Measurements from ENCODE around the gene TDRD10. TPM values are rescaled to one million over a fixed set of nuclear protein-coding genes. Genes with fewer than 3 reads are reported as not detected.

Gene TDRD10
- total RNA-seq, 1 donor from 2014 or later = 2.6 TPM

DNA sequence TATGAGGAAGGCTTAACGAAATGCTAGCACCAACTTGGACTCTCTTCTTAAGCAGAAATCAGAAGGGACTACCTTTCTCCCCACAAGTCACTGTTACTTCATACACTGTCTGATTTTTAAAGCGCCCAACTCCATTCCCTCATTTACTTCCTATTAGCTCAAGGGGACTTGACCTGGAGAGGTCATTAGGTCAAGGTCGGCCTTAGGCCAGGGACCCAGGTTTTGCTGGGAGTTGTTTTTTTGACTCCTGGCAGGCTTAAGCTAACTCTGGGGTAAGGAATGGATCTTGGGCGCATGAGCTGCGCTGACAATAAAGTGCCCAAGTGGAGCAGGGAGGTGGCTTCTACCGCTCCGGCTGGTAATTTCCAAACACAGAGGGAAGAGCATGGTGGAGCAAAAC, 89.2 kb downstream of the TDRD10 start:
- TF ChIP-seq, protein P1, sequence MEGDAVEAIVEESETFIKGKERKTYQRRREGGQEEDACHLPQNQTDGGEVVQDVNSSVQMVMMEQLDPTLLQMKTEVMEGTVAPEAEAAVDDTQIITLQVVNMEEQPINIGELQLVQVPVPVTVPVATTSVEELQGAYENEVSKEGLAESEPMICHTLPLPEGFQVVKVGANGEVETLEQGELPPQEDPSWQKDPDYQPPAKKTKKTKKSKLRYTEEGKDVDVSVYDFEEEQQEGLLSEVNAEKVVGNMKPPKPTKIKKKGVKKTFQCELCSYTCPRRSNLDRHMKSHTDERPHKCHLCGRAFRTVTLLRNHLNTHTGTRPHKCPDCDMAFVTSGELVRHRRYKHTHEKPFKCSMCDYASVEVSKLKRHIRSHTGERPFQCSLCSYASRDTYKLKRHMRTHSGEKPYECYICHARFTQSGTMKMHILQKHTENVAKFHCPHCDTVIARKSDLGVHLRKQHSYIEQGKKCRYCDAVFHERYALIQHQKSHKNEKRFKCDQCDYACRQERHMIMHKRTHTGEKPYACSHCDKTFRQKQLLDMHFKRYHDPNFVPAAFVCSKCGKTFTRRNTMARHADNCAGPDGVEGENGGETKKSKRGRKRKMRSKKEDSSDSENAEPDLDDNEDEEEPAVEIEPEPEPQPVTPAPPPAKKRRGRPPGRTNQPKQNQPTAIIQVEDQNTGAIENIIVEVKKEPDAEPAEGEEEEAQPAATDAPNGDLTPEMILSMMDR (IDR thresholded peaks at IDR 0.05; ENCODE audit: borderline replicate concordance) = no peak
- DNase-seq = no peak
- H3K9me3 ChIP-seq (replicated peaks) = no peaks in the 10 kb centered on the region
- H3K27ac ChIP-seq (replicated peaks) = no peak overlapping the region
- no peak overlapping the region for H3K4me3 ChIP-seq
- H3K27me3 ChIP-seq (ENCODE audit: low read depth) = no peaks in the 10 kb centered on the region
- intact Hi-C loops (cut with micrococcal nuclease) = no loop called here
- no peaks in the 10 kb centered on the region for H3K4me1 ChIP-seq
- H3K36me3 ChIP-seq = peaks cover 99% of the 10 kb centered on the region

DNA sequence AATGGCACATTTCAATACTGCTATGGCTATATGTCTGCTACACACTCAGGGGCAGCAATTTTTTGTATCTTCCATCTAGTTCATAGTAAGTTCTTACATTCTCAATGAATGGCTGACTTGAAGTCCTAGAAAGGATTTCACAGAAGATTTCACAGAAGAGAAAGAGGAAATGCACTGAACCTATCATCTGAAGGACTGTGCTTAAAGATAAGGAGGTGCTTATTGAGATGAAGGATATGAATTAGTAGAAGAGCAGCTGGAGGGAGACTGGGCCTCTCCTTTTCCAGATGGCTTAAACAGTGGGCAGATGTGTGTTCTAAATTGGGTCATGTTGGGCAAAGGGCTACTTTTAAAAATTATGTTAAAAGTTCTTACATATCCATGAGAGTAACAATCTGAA, 91.4 kb downstream of the TDRD10 start:
- TF ChIP-seq, protein P1 (IDR thresholded peaks at IDR 0.05; ENCODE audit: borderline replicate concordance) = no peak
- peaks cover 99% of the 10 kb centered on the region for H3K36me3 ChIP-seq
- H3K4me3 ChIP-seq = no peak overlapping the region
- no peaks in the 10 kb centered on the region for H3K9me3 ChIP-seq (replicated peaks)
- no peaks in the 10 kb centered on the region for H3K27me3 ChIP-seq (ENCODE audit: low read depth)
- peaks cover under 1% of the 10 kb centered on the region for H3K4me1 ChIP-seq
- H3K27ac ChIP-seq (replicated peaks) = no peak overlapping the region
- no peak for DNase-seq
- intact Hi-C loops (cut with micrococcal nuclease) = no loop called here

DNA sequence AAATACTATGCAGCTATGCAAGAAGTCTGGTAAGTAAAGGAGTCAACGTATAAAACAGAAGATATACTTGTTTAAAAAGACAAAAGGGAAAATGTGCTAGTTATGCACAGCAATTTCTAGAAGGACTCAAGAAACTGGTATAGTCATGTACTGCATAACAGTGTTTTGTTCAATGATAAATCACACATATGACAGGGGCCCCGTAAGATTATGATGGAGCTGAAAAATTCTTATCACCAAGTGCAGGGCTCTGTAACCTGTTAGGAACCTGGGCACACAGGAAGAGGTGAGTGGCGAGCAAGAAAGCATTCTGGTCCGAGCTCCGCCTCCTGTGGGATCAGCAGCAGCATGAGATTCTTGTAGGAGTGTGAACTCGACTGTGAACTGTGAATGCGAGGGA, 92.8 kb downstream of the TDRD10 start:
- intact Hi-C loops (cut with micrococcal nuclease) = no loop called here
- Histone ChIP-seq H3K36me3 (peaks cover 98% of the 10 kb centered on the region), H3K27me3 (ENCODE audit: low read depth) (no peaks in the 10 kb centered on the region), H3K9me3 (replicated peaks) (no peaks in the 10 kb centered on the region), H3K4me3 (no peak overlapping the region), H3K27ac (replicated peaks) (no peak overlapping the region), H3K4me1 (peaks cover 15% of the 10 kb centered on the region)
- no peak for DNase-seq
- TF ChIP-seq, protein P1 (IDR thresholded peaks at IDR 0.05; ENCODE audit: borderline replicate concordance) = no peak

DNA sequence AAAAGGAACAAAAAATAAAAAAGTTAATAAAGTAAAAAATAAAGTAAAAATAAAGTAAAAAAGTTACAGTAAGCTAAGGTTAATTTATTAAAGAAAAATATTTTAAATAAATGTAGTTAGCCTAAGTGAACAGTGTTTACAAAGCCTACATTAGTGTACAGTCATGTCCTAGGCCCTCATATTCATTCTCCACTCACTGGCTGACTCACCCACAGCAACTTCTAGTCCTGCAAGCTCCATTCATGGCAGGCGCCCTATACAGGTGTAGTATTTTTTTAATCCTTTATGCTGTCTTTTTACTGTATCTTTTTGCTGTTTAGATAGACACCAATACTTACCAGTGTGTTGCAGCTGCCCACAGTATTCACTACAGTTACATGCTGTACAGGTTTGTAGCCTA, 93.6 kb downstream of the TDRD10 start:
- Histone ChIP-seq H3K36me3 (peaks cover 96% of the 10 kb centered on the region), H3K4me1 (peaks cover 23% of the 10 kb centered on the region), H3K4me3 (no peak overlapping the region), H3K27ac (replicated peaks) (no peak overlapping the region), H3K9me3 (replicated peaks) (no peaks in the 10 kb centered on the region), H3K27me3 (ENCODE audit: low read depth) (no peaks in the 10 kb centered on the region)
- DNase-seq = no peak
- intact Hi-C loops (cut with micrococcal nuclease) = no loop called here
- TF ChIP-seq, protein P1 (IDR thresholded peaks at IDR 0.05; ENCODE audit: borderline replicate concordance) = no peak

Other genes with a start within 250 kb of the TDRD10 start
- gene HAX1, start 229.6 kb upstream of the TDRD10 start, total RNA-seq = 178 TPM
- gene AQP10, start 181.1 kb upstream of the TDRD10 start, total RNA-seq = 0.16 TPM
- gene ATP8B2, start 176.7 kb upstream of the TDRD10 start, total RNA-seq = 11.8 TPM
- 10.5 TPM for gene IL6R, start 96.9 kb upstream of the TDRD10 start, total RNA-seq
- gene SHE, start 193 bp downstream of the TDRD10 start, total RNA-seq = 9.2 TPM
- gene UBE2Q1, start 56.4 kb downstream of the TDRD10 start, total RNA-seq = 57.0 TPM
- gene CHRNB2, start 65.6 kb downstream of the TDRD10 start, total RNA-seq = not detected
- 55.8 TPM for gene ADAR, start 106.0 kb downstream of the TDRD10 start, total RNA-seq

Measured in left ventricle myocardium inferior (tissue), 1 donor.